ENCODE measurements around the gene MBNL3.

GRCh38 chrX:132461886-132462285 lies 27.0 kb downstream of the MBNL3 start:
- TF ChIP-seq, protein P1, sequence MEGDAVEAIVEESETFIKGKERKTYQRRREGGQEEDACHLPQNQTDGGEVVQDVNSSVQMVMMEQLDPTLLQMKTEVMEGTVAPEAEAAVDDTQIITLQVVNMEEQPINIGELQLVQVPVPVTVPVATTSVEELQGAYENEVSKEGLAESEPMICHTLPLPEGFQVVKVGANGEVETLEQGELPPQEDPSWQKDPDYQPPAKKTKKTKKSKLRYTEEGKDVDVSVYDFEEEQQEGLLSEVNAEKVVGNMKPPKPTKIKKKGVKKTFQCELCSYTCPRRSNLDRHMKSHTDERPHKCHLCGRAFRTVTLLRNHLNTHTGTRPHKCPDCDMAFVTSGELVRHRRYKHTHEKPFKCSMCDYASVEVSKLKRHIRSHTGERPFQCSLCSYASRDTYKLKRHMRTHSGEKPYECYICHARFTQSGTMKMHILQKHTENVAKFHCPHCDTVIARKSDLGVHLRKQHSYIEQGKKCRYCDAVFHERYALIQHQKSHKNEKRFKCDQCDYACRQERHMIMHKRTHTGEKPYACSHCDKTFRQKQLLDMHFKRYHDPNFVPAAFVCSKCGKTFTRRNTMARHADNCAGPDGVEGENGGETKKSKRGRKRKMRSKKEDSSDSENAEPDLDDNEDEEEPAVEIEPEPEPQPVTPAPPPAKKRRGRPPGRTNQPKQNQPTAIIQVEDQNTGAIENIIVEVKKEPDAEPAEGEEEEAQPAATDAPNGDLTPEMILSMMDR (IDR thresholded peaks at IDR 0.05) = no peak
- TF ChIP-seq POLR2A (IDR thresholded peaks at IDR 0.05) = no peak
- TF ChIP-seq EP300 (IDR thresholded peaks at IDR 0.05) = no peak

All from sigmoid colon (tissue), 4 donors.